ENCODE measurements around the gene ZNF581.

DNA sequence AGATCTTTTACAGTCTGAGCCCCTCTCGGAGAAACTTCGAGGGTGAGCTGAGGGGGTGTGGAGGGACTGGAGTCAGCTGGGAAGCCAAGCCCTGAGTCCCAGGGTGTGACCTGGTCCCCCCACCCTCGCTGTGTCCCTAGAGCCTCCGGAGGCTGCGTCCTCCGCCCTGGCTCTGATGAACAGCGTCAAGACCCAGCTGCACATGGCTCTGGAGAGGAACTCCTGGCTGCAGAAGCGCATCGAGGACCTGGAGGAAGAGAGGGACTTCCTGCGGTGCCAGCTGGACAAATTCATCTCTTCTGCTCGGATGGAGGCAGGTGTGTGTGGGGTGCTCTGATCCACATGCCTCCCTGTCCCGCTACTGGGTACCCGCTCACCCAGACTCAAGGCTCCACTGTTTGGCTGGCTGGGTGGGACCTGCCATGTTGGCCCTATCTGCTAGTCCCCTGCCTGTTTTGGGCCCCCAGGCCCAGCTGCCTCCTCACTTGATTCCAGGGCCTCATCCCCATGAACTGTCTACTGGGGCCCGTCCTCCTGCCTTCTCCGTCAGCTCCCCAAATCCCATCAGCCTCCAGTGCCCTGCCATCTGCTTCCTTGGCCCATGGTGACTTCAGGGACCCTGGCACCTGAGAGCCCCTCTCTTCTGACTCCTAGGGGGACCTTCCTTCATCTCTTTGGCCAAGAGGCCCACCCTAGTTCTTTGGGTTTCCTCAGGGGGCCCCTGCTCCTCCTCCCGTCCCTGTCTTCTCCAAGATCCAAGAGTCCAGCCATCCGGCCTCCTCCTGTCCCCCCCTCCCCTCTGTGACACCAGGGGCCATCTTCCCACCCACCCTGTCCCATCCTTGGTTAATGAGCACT, 6.0 kb downstream of the ZNF581 start:
- TF ChIP-seq, protein P1, sequence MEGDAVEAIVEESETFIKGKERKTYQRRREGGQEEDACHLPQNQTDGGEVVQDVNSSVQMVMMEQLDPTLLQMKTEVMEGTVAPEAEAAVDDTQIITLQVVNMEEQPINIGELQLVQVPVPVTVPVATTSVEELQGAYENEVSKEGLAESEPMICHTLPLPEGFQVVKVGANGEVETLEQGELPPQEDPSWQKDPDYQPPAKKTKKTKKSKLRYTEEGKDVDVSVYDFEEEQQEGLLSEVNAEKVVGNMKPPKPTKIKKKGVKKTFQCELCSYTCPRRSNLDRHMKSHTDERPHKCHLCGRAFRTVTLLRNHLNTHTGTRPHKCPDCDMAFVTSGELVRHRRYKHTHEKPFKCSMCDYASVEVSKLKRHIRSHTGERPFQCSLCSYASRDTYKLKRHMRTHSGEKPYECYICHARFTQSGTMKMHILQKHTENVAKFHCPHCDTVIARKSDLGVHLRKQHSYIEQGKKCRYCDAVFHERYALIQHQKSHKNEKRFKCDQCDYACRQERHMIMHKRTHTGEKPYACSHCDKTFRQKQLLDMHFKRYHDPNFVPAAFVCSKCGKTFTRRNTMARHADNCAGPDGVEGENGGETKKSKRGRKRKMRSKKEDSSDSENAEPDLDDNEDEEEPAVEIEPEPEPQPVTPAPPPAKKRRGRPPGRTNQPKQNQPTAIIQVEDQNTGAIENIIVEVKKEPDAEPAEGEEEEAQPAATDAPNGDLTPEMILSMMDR (conservative IDR thresholded peaks at IDR 0.05; ENCODE audit: low read depth, low read length) = no peak
- no peak for TF ChIP-seq EZH2 (IDR thresholded peaks at IDR 0.05; ENCODE audit: low read length, unreplicated experiment)
- TF ChIP-seq EZH2phosphoT487 (IDR thresholded peaks at IDR 0.05; ENCODE audit: borderline replicate concordance, low read length) = no peak
